Activated CD4-positive, alpha-beta T cell treated with anti-CD3 and anti-CD28 coated beads, Interleukin-2, amount 10 ng/mL, durations not matched to agents 24 days and 14 days (primary cell): ENCODE measurements around the gene LSM4. TPM values are rescaled to one million over a fixed set of nuclear protein-coding genes. Genes with fewer than 3 reads are reported as not detected.

Experiments used
- DNase-seq: peaks from one replicate; pipeline ENCODE4 v3.0.0; 2022
- H3K27ac Mint-ChIP-seq: one replicate; pipeline ENCODE4 v1.8.0; 2022; ENCODE audit warnings: mild to moderate bottlenecking, mixed read lengths
- H3K27me3 Mint-ChIP-seq: one replicate; pipeline ENCODE4 v1.8.0; 2022; ENCODE audit warnings: mixed read lengths
- H3K36me3 Mint-ChIP-seq: one replicate; pipeline ENCODE4 v1.8.0; 2022; ENCODE audit warnings: low read depth, mild to moderate bottlenecking, mixed read lengths
- H3K4me1 Mint-ChIP-seq: one replicate; pipeline ENCODE4 v1.8.0; 2021; ENCODE audit warnings: mixed read lengths
- H3K4me3 Mint-ChIP-seq: one replicate; pipeline ENCODE4 v1.8.0; 2022; ENCODE audit warnings: mild to moderate bottlenecking, moderate library complexity, mixed read lengths
- H3K9me3 Mint-ChIP-seq: one replicate; pipeline ENCODE4 v1.8.0; 2021; ENCODE audit warnings: mixed read lengths
- intact Hi-C: fragments of 100-400 bp; cut with micrococcal nuclease; formaldehyde crosslinking; loops from one replicate; pipeline ENCODE4 v1.15.1; 2023
- total RNA-seq: library from RNA; stranded (reverse); gene quantifications from 2 replicates; pipeline ENCODE4 v1.2.3, GENCODE V29; 2022

Gene LSM4
- total RNA-seq, 1 donor from 2014 or later = 225 TPM

GRCh38 chr19:18279516-18280246, 43.2 kb downstream of the LSM4 start:
- H3K36me3 Mint-ChIP-seq = peaks cover 45% of the 10 kb centered on the region
- no peaks in the 10 kb centered on the region for H3K9me3 Mint-ChIP-seq
- intact Hi-C loops = loop anchor here (1.0 to 2.0 kb wide), 4 partner anchors 25 to 75 kb away; partner anchors contain the start of genes LSM4 and RAB3A
- peak overlapping the region; percentile 97 for H3K27ac Mint-ChIP-seq
- H3K27me3 Mint-ChIP-seq = peaks cover 1% of the 10 kb centered on the region
- H3K4me1 Mint-ChIP-seq = peaks cover 41% of the 10 kb centered on the region
- peak overlapping the region; percentile 99 for H3K4me3 Mint-ChIP-seq
- DNase-seq = peak; percentile 98

- Mint-ChIP-seq H3K4me1 (peaks cover 43% of the 10 kb centered on the region), H3K4me3 (peak overlapping the region; percentile 99), H3K9me3 (no peaks in the 10 kb centered on the region), H3K36me3 (peaks cover 48% of the 10 kb centered on the region), H3K27ac (peak overlapping the region; percentile 97), H3K27me3 (peaks cover 1% of the 10 kb centered on the region)
- intact Hi-C loops = loop anchor here (1.0 to 2.0 kb wide), 4 partner anchors 25 to 74 kb away; partner anchors contain the start of genes LSM4 and RAB3A
- DNase-seq = no peak
Measured at GRCh38 chr19:18279266-18279515, 43.7 kb downstream of the LSM4 start.

GRCh38 chr19:18278521-18279265, 44.2 kb downstream of the LSM4 start:
- peaks cover 48% of the 10 kb centered on the region for H3K36me3 Mint-ChIP-seq
- H3K27ac Mint-ChIP-seq = peak overlapping the region; percentile 97
- no peaks in the 10 kb centered on the region for H3K9me3 Mint-ChIP-seq
- peak; percentile 88 for DNase-seq
- peak overlapping the region; percentile 99 for H3K4me3 Mint-ChIP-seq
- H3K27me3 Mint-ChIP-seq = peaks cover 1% of the 10 kb centered on the region
- intact Hi-C loops = loop anchor here (1.0 to 2.0 kb wide), 4 partner anchors 26 to 74 kb away; partner anchors contain the start of genes LSM4 and RAB3A
- peaks cover 43% of the 10 kb centered on the region for H3K4me1 Mint-ChIP-seq

GRCh38 chr19:18274781-18275356, 48.0 kb downstream of the LSM4 start:
- peak; percentile 77 for DNase-seq
- no peaks in the 10 kb centered on the region for H3K9me3 Mint-ChIP-seq

GRCh38 chr19:18274219-18274780, 48.6 kb downstream of the LSM4 start, which contains the start of gene IQCN:
TSS of gene IQCN (minus strand) at chr19:18274452. CDS start at chr19:18269478, 4,974 bp downstream.
- H3K27ac Mint-ChIP-seq = no peak within 1 kb of the TSS
- peak within 1 kb of the TSS; percentile 10 for H3K4me3 Mint-ChIP-seq
- H3K36me3 Mint-ChIP-seq = peaks cover 37% of the 10 kb centered on the region
- H3K9me3 Mint-ChIP-seq = no peaks in the 10 kb centered on the region
- no peaks in the 10 kb centered on the region for H3K27me3 Mint-ChIP-seq
- DNase-seq = peak; percentile 80
- peaks cover 26% of the 10 kb centered on the region for H3K4me1 Mint-ChIP-seq
- intact Hi-C loops = no loop called here

More at GRCh38 chr19:18274781-18275356, 48.0 kb downstream of the LSM4 start:
- peaks cover 31% of the 10 kb centered on the region for H3K4me1 Mint-ChIP-seq
- H3K36me3 Mint-ChIP-seq = peaks cover 43% of the 10 kb centered on the region
- intact Hi-C loops = no loop called here
- no peak overlapping the region for H3K27ac Mint-ChIP-seq
- peaks cover 1% of the 10 kb centered on the region for H3K27me3 Mint-ChIP-seq
- H3K4me3 Mint-ChIP-seq = peak overlapping the region; percentile 10

GRCh38 chr19:18273561-18274218, 49.2 kb downstream of the LSM4 start:
- Mint-ChIP-seq H3K4me1 (peaks cover 22% of the 10 kb centered on the region), H3K27me3 (no peaks in the 10 kb centered on the region), H3K36me3 (peaks cover 36% of the 10 kb centered on the region), H3K9me3 (no peaks in the 10 kb centered on the region), H3K4me3 (no peak overlapping the region), H3K27ac (no peak overlapping the region)
- DNase-seq = no peak
- intact Hi-C loops = no loop called here

GRCh38 chr19:18271433-18271841, 51.4 kb downstream of the LSM4 start:
- no peak overlapping the region for H3K27ac Mint-ChIP-seq
- no peaks in the 10 kb centered on the region for H3K27me3 Mint-ChIP-seq
- H3K36me3 Mint-ChIP-seq = peaks cover 28% of the 10 kb centered on the region
- intact Hi-C loops = no loop called here
- no peaks in the 10 kb centered on the region for H3K9me3 Mint-ChIP-seq
- H3K4me1 Mint-ChIP-seq = peaks cover 14% of the 10 kb centered on the region
- DNase-seq = no peak
- no peak overlapping the region for H3K4me3 Mint-ChIP-seq

GRCh38 chr19:18270326-18270725, 52.5 kb downstream of the LSM4 start:
- Mint-ChIP-seq H3K36me3 (peaks cover 27% of the 10 kb centered on the region), H3K4me1 (peaks cover 14% of the 10 kb centered on the region), H3K27ac (no peak overlapping the region), H3K9me3 (no peaks in the 10 kb centered on the region), H3K4me3 (no peak overlapping the region), H3K27me3 (no peaks in the 10 kb centered on the region)
- intact Hi-C loops = no loop called here
- no peak for DNase-seq

GRCh38 chr19:18269070-18269723, 53.7 kb downstream of the LSM4 start:
- Mint-ChIP-seq H3K27ac (no peak overlapping the region), H3K36me3 (peaks cover 22% of the 10 kb centered on the region), H3K4me1 (peaks cover 4% of the 10 kb centered on the region), H3K4me3 (no peak overlapping the region), H3K27me3 (no peaks in the 10 kb centered on the region), H3K9me3 (no peaks in the 10 kb centered on the region)
- intact Hi-C loops = no loop called here
- no peak for DNase-seq

- intact Hi-C loops = no loop called here
- H3K36me3 Mint-ChIP-seq = peaks cover 21% of the 10 kb centered on the region
- DNase-seq = peak; percentile 53
- H3K27ac Mint-ChIP-seq = no peak overlapping the region
- no peak overlapping the region for H3K4me3 Mint-ChIP-seq
- no peaks in the 10 kb centered on the region for H3K27me3 Mint-ChIP-seq
- no peaks in the 10 kb centered on the region for H3K9me3 Mint-ChIP-seq
- peaks cover 4% of the 10 kb centered on the region for H3K4me1 Mint-ChIP-seq
Measured at GRCh38 chr19:18266771-18267686, 55.8 kb downstream of the LSM4 start.

GRCh38 chr19:18265582-18265981, 57.3 kb downstream of the LSM4 start:
- no peaks in the 10 kb centered on the region for H3K27me3 Mint-ChIP-seq
- no peak overlapping the region for H3K27ac Mint-ChIP-seq
- H3K4me3 Mint-ChIP-seq = no peak overlapping the region
- peaks cover 21% of the 10 kb centered on the region for H3K36me3 Mint-ChIP-seq
- DNase-seq = no peak
- intact Hi-C loops = no loop called here
- H3K9me3 Mint-ChIP-seq = no peaks in the 10 kb centered on the region
- peaks cover 2% of the 10 kb centered on the region for H3K4me1 Mint-ChIP-seq

- intact Hi-C loops = no loop called here
- no peaks in the 10 kb centered on the region for H3K9me3 Mint-ChIP-seq
- H3K4me3 Mint-ChIP-seq = no peak overlapping the region
- peak; percentile 54 for DNase-seq
- no peak overlapping the region for H3K27ac Mint-ChIP-seq
- no peaks in the 10 kb centered on the region for H3K27me3 Mint-ChIP-seq
- peaks cover 2% of the 10 kb centered on the region for H3K4me1 Mint-ChIP-seq
- H3K36me3 Mint-ChIP-seq = peaks cover 21% of the 10 kb centered on the region
Measured at GRCh38 chr19:18264971-18265540, 57.8 kb downstream of the LSM4 start.
